ENCODE measurements around the gene MNS1. TPM values are rescaled to one million over a fixed set of nuclear protein-coding genes. Genes with fewer than 3 reads are reported as not detected.

The MNS1 gene
- total and polyA plus RNA-seq, 9 of the 15 experiments (the other 6 are each of a cell fraction or from before 2014, with no cell fraction given): 1.1 to 10.3 (median 2.5) TPM

GRCh38 chr15:56495533-56495932, 30.6 kb upstream of the MNS1 start (continued):
- no peak for TF ChIP-seq ZBTB49 (CRISPR knock-in tag; IDR thresholded peaks at IDR 0.05; ENCODE audit: borderline replicate concordance)

GRCh38 chr15:56495053-56495452, 30.1 kb upstream of the MNS1 start:
- H4K20me1 ChIP-seq (replicated peaks; ENCODE audit: control insufficient read depth, insufficient read depth, low read length): no peaks in the 10 kb centered on the region
- BruUV-seq (replicated peaks): no TSS peak
- FAIRE-seq (no peak), ATAC-seq (no peak), DNase-seq (ENCODE audit: extremely low read depth in 1 of 4, low spot score in 3 of 4) (no peak)
- H3K9me1 ChIP-seq (ENCODE audit: control insufficient read depth, insufficient read depth, low read length): no peaks in the 10 kb centered on the region
- 2% methylated on average over 3 of the region's 3 CpGs for WGBS (ENCODE audit: insufficient coverage, low coverage, missing lambda C conversion rate)
- no peaks in the 10 kb centered on the region for H3K27me3 ChIP-seq (ENCODE audit: control insufficient read depth in 2 of 2, insufficient read depth in 2 of 2, low read length in 2 of 2)
- POLR2A ChIA-PET: interaction anchor here (0.6 to 0.7 kb wide), 2 partner anchors 525 to 634 kb away, joined by 3 to 4 read pairs; no protein-coding TSS in a partner anchor
- in situ Hi-C loops (cut with MboI) (loop anchor here (10.0 to 25.0 kb wide), 3 partner anchors 317 to 1040 kb away; no protein-coding TSS in a partner anchor), intact Hi-C loops (cut with micrococcal nuclease) (loop anchor here (5.0 to 10.0 kb wide), 3 partner anchors 327 to 720 kb away; no protein-coding TSS in a partner anchor)
- no peaks in the 10 kb centered on the region; a peak in 1 of 5 replicates for H3K4me1 ChIP-seq (replicated peaks in 1 of 2; ENCODE audit: control insufficient read depth in 2 of 2, insufficient read depth in 2 of 2, low read length in 2 of 2)
- H3K4me2 ChIP-seq (ENCODE audit: insufficient read depth, low read length): no peak overlapping the region
- H3K4me3 ChIP-seq: no peak overlapping the region
- H3K27ac ChIP-seq (ENCODE audit: extremely low read depth, low read depth, low read length): no peak overlapping the region
- no peak overlapping the region for H3K9ac ChIP-seq (ENCODE audit: insufficient read depth in 1 of 2, low read depth in 2 of 2, low read length in 2 of 2)
- no peaks in the 10 kb centered on the region for H3K36me3 ChIP-seq (ENCODE audit: control insufficient read depth, insufficient read depth, low read length)
- H3K79me2 ChIP-seq (ENCODE audit: control insufficient read depth, insufficient read depth, low read length): no peaks in the 10 kb centered on the region
- no peaks in the 10 kb centered on the region for H3K9me3 ChIP-seq (replicated peaks; ENCODE audit: control insufficient read depth, insufficient read depth, low read depth, low read length)
- CTCF ChIA-PET (ENCODE audit: low intra/inter-chr PET ratio): no interaction called here
- no peak overlapping the region for H2AFZ ChIP-seq (ENCODE audit: low read depth, low read length)
- TF ChIP-seq TSHZ1 (CRISPR knock-in tag; IDR thresholded peaks at IDR 0.05) (no peak), CREB3L1 (IDR thresholded peaks at IDR 0.05; ENCODE audit: borderline replicate concordance, low read depth) (no peak), CEBPB (tag; IDR thresholded peaks at IDR 0.05) (no peak), FOXJ3 (CRISPR knock-in tag; IDR thresholded peaks at IDR 0.05) (no peak), RBM22 (IDR thresholded peaks at IDR 0.05; ENCODE audit: low read depth, low read length, poor library complexity, severe bottlenecking) (no peak), EHMT2 (IDR thresholded peaks at IDR 0.05) (no peak), CBX8 (IDR thresholded peaks at IDR 0.05; ENCODE audit: borderline replicate concordance, extremely low read depth, low read depth, low read length, poor library complexity, severe bottlenecking) (no peak), CBX5 (IDR thresholded peaks at IDR 0.05; ENCODE audit: borderline replicate concordance, low read depth) (no peak), ZNF311 (CRISPR knock-in tag; IDR thresholded peaks at IDR 0.05) (no peak), PYGO2 (tag; IDR thresholded peaks at IDR 0.05) (no peak), ELK3 (CRISPR knock-in tag; IDR thresholded peaks at IDR 0.05) (no peak)

Data from K562 (cell line).